NCI-H2029 (cell line): ENCODE results near the gene PLCH1.
A peak's percentile ranks its signal among the peaks of the same experiment; 100 is the strongest.
"Not testable (repeated sequence)": the region's sequence is repeated elsewhere in the genome, so short reads cannot be mapped to it uniquely, and the experiment has no call there.

Experiments
- DNase-seq: peaks from one replicate; lab custom pipeline; 2025; lab: John Stamatoyannopoulos, UW

PLCH1 gene

DNA sequence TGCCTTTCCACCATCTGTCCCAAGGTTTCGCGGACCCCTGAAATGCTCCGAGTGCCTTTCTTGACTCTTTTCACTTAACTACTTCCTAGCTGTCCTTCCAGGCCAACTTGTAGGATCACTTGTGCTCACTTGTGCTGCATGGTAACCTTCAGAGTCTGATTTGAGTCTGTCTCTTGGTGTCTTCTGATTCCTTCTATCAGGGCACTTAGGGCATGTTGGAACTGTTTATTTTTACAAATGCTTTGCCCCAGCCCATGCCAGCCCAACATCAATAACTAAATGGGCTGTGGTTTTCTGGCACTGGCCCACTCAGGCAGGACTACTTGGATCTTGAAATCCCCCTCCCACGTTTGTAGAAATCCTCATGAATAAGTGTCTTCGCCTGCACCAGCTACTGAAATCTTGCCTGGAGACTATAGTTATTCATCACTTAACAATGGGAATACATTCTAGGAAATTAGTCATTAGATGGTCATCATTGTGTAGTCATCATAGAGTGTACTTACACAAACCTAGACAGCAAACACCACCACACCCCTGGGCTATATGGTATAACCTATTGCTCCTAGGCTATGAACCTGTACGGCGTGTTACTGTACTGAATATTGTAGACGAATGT is 328.3 kb downstream of the PLCH1 start:
- DNase-seq: no peak

DNA sequence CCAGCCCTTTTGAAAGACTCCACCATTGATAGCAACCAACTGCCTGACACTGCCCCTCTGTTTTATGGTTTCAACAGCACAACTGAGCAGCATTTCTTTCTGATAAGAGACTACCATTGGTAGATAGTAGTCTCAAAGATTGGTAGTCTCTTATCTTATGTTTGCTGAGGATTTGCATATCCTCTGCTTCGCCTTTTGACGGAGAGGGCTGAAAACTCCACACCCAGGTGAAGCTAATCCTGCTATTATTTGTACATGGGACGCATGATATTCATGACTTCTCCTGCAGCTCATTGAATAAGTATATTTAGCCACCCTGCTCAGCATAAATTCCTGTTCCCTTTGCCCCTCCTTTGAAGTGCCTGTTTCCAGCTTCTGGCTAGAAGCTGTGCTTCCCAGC is 332.0 kb downstream of the PLCH1 start:
- no peak for DNase-seq

DNA sequence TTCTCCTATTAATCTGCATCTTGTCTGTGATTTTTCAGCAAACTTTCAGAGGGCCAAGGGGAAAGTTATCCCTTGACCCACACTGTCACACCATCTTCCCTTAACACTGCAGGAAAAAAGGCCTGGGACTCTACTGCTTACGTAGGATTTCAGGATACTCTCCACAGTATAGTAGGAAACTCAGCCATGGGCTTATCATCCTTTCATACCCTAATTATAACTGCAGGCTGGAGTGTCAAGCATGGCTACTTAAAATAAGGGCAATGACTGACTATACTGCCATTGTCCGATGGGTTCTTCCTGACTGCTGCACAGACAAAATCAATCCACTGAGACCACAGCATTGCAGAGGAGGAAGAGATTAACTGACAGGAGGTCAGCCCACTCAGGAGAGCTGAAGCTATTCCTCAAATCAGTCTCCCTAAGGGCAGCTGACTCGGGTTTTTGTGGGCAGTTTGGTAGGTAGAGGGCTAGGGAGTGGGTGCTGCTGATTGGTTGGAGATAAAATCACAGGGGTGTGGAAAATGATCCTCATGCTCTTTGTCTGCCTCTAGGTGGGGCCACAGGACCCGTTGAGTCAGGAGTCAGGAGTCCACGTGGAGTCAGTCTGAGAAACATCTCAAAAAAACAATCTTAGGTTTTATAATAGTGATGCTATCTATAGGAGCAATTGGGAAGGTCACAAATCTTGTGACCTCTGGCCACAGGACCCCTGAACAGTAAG is 333.2 kb downstream of the PLCH1 start:
- DNase-seq: no peak

DNA sequence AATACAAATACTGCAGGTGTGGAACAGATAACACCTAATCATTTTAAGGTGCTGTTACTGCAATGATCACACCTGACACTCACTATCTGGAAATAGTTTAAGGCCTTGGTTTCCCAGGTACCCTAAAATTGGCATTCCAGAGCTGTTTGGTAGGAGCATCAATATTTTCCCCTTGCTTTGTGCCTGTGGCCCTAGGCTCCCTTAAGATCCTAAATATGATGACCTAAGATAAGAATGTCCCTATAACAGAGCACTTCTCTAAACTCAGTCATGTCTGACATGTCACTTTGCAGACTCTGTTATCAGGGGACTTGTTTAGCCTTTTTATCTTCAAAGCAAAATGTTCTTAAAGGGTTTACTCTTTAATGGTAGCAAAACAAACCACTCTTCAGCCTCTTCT is 335.5 kb downstream of the PLCH1 start:
- no peak for DNase-seq

DNA sequence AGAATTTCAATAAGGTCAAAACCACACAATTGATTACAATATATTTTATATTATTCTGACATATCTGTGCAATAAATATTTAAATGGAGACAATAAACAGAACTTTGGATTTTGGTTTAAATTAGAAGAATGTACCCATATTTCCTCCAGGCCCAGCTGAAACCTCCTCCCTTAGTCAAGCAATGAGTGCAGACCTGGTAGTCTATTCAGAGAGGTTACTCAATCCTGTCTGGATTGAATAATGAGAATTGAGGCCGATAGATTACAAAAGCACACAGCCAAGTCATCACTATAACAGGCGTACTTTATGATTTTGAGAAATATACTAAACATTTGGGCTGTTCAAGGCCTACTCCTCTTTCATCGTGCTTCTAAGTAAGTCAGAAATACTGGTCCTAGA is 336.9 kb downstream of the PLCH1 start:
- DNase-seq: no peak

DNA sequence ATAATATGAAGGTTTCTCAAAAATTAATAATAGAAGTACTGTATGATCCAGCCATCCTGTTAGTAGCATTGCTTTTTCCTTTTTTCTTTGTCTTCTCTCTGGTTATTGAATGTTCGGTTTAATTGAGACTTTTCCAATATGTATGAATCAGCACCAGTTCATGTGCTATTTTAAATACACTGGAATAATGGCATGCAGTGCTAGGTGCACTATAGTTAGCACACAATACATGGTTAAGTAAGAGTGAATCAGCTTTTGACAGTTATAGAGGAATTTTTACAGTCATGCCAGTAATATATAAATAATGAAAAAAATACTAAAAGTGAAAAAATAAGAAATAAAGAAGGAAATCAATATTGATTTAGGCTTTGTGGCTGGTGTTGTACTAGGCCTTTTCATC is 337.5 kb downstream of the PLCH1 start:
- no peak for DNase-seq

DNA sequence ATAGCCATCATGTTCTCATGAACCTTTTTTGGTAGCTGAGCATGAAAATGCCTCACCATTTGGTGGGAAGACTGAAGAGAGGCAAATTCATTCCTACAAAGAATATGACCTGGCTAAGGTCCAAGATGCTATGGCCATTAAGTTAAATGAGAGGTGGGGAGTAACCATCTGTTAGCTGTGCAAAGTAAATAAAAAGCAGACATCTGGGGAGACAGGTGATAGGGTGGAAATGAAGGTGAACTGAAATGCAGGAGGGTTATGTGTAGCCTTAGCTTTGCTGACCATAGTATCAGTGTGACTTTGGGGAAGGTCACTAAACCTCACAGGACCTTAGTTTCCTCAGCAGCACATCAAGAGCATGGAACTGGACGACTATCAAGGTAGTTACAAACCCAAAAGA is 340.4 kb downstream of the PLCH1 start:
- DNase-seq: peak; percentile 21

DNA sequence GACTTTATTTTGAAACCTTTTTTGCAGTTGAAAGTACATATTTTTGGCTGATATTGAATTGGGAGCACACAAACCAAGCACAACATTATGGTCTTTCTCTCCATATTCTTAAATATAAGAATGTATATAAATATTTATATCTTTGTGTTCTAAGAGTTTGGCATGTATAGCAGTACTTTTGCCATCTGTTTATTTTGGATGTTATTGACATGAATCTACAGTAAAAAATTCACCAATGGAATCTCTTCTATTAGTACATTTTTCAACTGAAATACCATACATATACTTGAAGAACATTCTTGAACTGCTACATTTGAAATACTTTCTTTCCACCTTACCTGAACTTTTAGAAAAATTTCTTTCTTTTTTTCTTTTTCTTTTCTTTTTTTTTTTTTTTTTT is 342.2 kb downstream of the PLCH1 start:
- no peak for DNase-seq

DNA sequence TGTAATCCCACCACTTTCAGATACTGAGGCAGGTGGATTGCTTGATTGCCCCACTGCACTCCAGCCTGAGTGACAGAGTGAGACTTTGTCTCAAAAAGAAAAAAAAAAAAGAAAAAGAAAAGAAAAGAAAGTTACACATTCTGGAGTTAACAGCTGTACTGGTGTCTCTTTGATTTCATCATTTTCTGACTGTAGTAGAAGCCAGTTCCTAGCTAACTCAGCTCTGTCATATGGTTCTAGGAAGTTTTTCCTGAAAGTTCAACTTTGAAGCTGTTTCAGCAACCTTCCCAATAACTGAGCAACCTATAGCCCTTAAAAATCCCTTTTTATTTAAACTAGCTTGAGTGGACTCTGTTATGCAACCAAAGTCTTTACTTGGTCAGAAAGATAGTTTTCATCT is 346.8 kb downstream of the PLCH1 start:
- DNase-seq: no peak

DNA sequence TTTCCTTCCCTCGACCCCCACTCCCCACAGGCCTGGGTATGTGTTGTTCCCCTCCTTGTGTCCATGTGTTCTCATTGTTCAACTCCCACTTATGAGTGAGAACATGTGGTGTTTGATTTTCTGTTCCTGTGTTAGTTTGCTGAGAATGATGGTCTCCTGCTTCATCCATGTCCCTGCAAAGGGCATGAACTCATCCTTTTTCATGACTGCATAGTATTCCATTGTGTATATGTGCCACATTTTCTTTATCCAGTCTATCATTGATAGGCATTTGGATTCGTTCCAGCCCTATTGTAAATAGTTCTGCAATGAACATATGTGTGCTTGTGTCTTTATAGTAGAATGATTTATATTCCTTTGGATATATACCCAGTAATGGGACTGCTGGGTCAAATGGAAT is 350.0 kb downstream of the PLCH1 start:
- not testable (repeated sequence) for DNase-seq

DNA sequence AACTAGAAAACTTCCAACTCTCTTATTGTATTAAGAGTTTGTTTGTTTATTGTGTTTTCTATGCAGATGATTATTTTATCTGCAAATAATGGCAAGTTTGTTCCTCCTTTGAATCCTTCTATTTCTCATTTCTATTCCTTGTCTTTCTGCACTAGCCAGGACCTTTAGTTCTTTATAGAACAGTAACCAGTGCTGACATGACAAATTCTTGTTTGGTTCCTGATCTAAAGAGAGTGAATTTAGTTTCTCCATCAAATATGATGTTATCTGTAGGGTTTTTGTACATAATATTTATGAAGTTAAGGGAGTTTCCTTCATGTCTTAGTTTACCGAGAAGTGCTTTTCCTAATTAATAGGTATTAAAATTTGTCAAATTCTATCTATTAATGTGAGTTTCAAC is 350.6 kb downstream of the PLCH1 start:
- DNase-seq: no peak

DNA sequence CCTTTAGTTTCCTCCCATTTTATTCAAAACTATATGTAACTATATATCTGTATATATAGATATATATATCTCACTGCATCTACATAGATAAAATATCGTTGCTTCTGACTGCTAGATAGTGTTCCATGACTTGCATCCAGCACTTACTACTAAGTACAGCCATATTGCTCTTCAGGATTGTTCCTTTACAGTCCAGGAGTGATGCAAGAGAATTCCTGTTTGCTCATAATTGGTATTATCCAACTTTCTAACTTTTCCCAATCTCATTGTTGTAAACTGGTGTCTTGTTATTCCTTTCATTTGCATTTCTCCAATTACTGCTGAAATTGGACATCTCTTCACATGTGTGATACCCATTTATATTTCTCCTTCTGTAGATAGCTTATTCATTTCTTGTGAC is 351.6 kb downstream of the PLCH1 start:
- DNase-seq: no peak

DNA sequence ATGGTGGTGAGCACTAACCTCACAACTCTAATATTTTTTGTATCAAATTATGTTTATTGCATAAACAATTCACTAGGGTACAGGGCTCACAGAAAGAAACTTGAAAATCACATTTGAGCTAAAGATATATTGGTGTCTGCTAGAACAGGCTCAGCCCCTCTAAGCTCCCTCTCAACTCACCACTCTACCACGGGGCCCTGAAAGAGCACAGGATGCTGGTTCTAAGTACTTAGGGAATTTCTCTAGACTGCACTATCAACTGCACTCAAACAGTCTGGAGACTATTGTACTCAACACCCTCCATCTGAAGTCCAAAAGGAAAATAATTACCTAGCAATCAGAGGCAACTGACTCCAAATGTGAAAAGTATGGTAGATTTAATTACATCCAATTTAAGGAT is 352.7 kb downstream of the PLCH1 start:
- no peak for DNase-seq

DNA sequence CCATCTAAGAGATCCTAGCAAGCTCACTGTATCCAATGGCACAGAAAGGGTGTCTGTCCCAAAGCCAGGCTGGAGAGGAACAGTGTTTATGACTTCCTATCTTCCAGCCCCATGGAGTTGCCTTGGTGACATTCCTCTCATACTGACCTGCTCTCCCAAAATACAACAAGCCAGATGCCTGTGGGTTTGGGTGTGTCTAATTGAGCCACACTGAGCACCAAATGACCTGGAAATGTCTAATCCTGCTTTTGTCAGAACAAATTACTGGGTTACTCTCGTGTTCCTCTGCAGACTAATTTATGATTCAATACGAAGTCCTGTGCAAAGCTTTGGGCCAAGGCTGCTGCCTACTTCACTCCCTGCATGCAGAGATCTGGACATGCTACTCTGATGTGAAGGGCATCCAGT is 353.3 kb downstream of the PLCH1 start:
- DNase-seq: no peak

DNA sequence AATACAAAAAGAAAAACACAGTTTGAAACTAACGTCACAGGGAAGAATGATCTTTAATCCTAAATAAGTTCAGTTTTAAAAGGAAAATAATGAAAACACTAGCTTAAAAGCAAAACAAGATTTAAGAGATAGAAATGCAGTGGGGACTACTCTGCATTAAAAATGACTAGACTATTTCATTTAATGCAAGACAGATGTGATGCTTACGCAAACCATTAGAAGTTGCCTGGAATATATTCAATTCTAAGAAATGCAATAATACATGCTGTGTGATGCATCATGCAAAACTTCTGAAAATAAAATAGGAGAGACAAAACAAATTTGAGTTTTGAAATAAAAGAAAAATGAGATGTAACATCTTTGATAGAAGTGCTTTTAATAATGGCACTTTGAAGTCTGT is 353.8 kb downstream of the PLCH1 start:
- no peak for DNase-seq

DNA sequence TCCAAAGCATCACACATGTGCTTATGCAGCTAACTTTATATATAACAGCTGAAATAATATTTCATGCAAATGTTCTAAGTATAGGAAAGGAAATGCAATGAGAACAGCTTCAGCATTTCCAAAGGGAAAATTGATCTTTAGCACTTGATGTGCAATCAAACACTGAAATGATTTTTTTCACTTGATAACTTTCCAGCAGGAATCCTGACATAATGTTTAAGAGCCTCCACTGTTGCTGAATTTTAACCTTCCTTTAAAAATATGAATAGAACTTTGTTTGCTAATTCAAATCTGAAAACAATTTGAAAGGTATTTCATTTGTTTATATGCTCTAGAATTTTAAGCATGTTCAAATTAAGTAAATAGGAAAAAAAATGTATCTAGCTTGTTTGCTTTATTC is 354.5 kb downstream of the PLCH1 start:
- no peak for DNase-seq

DNA sequence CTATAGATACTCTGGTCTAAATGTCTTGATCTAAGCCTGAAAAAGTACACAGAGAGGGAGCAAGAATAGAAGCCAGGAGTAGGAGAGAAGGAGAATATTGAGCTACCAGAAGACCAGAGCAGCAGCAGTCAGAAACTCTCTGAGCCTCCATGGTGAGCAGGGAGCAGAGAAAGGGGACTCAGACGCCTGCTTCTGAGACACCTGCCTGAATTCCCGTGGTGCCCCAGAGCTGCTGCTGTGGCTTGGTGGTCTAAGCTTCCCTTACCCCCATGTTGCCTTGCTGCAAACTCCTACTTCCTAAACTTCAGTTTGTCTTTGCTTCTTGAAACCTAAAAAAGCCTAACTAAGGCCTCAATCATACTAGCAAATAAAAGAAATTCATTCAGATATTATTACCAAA is 356.5 kb downstream of the PLCH1 start:
- no peak for DNase-seq

DNA sequence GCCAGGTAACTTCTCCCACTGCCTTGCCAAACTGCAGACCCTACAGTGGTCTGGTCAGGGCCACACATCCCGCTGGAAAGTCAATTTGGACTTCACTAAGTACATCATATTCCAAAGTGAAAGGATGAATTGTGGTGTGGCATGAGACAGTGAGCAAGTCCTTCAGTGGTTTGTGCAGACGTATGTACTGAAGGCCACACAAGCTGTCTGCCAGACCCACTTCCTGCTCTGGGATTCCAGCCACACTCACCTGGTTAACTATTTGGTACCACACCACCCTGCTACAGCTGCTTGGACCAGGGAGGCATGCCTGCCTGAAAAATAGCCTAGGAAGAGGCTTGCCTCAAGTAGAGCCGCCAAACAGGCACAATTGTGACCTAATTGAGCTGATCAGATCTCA is 357.3 kb downstream of the PLCH1 start:
- DNase-seq: no peak

DNA sequence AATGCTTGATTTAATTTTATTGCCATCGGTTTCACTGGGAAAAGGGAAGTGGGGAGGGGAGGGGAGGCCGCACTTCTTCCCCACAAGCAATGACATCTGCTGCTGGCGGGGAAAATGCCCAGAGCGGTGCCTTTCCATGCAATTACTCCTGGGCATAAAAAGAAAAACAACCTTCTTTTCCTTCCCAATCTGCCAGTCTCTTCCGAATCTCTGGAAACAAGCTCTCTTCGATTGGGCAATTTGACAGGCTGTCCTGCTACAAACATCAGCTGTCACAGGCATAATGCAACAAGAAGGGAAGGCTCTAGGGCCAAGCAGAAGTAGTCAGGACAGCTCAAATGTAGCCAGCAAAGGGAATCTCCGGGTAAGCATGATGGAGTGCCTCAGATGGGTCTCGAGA is 358.0 kb downstream of the PLCH1 start:
- DNase-seq: no peak

DNA sequence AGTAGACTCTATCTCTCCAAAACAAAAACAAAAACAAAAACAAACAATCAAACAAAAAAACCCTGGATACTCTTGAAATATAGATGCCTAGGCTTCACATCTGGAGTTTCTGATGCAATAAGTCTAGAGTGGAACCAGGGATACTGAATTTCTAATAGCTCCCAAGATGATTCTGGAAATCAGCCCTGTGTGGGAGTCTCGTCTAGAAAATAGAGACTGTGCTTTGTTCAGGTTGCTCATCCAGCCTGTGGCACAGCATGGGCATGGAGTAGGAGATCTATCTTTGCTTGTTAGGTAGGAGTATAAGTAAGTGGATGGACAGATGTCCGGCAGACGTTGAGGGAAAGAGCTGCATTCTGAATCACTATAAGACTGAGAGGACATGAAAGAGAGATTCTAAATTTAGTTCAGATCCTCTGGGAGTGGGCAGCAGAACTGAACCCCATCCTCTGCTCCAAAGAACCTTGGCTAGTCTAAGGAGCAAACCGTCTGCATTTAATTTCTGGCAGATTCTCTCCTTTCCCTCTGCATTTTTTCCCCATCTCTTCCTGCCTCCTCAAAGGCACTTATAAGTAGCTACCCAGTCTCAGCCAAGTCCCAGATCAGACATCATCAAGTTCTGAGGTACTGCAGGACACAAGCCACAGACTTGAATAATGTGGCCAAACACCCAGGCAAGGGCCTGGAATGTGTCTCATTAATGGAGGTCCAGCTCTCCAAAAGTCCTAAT is 358.8 kb downstream of the PLCH1 start:
- DNase-seq: no peak

DNA sequence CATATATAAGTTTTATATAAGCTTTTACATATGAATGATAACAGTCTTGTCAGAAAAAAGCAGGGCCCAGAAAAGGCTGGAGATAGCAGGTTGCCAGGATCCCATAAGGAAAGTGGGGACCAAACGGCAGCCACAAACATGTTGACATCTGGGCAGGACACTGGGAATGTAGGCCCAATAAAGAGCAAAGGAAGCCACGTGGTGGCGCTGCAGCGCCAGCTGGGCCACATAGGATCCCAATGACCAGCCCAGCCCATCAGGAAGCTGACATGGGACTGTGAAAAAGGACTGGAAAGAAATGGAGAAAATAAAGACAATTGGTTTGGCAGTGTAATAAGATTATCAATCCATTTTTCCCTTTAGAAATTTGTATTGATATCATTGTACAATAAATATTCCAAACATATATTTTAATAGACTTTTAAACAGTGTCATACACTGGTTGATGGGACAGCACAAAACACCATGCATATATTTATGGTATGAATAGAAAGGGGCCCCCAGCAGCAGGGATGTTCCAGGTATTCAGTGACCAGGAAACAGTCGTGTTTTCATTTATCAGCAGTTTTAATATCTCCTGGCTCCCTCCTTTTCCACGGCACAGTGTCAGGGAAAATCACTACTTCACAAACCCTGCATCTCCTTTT is 362.4 kb downstream of the PLCH1 start:
- DNase-seq: peak; percentile 68

DNA sequence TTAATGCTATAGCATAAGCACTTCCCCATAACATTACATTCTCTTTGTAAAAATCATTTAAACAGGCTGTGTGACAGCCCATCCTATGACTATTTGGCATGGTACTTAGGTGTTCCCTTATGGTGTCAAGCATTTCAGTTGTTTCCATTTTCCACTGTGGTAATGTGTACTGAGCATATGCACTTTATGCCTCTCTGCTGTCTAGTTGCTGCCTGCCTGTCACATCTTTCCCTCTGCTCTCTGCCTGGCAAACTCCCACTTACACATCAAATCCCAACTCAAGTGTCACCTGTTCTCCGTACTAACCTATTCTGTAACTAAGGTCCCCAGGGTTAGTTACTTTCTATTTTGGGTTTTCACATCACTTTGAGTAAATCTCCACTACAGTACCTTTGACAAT is 367.0 kb downstream of the PLCH1 start:
- DNase-seq: no peak

DNA sequence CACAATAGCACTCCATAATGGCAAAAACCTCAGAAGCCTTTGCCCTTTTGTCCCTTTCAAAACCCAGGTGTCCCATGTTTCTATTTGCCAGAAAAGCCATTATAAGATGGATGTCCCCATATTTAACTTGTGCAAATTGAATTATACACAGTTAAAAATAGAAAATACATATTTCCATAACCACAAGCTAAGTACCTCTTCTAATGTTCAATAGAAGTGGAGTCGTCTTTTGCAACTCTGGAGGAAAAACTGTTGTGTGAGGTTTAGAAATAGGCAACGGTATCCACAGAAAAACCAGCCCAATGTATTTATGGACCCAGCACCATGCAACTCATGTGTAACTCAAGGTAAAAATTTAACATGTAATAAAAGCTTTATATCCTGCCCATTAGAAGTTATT is 367.8 kb downstream of the PLCH1 start:
- no peak for DNase-seq
